H1 (cell line): ENCODE results near the gene HBM.

Source experiments
- BRCA1 ChIP-seq: IDR thresholded peaks from 2 replicates; pipeline ENCODE4 v1.6.1; 2012; ENCODE audit warnings: low read depth, low read length, improper control_type of control experiment
- CEBPB ChIP-seq: IDR thresholded peaks from 2 replicates; pipeline ENCODE4 v1.6.1; 2012; ENCODE audit warnings: low read depth, low read length
- CTCF ChIP-seq, 3 experiments: IDR thresholded peaks; 1 replicate in 2 of 3; 2 replicates in 1 of 3; pipeline versions ENCODE4 v1.5.1 to v1.6.1; 2011; ENCODE audit warnings: low read length in 3 of 3, mild to moderate bottlenecking in 3 of 3, inconsistent platforms in 2 of 3, low read depth in 1 of 3, moderate library complexity in 1 of 3; ENCODE audit not compliant: insufficient read depth in 1 of 3; ENCODE audit errors: control extremely low read depth in 1 of 3
- EP300 ChIP-seq, 2 experiments: IDR thresholded peaks; 1 replicate in 1 of 2; 2 replicates in 1 of 2; pipeline ENCODE4 v1.6.1; 2011 to 2012; ENCODE audit warnings: low read depth in 2 of 2, low read length in 2 of 2, mild to moderate bottlenecking in 2 of 2, borderline replicate concordance in 1 of 2, inconsistent platforms in 1 of 2, moderate library complexity in 1 of 2
- GABPA ChIP-seq: IDR thresholded peaks from 2 replicates; pipeline ENCODE4 v1.6.1; 2011; ENCODE audit warnings: mild to moderate bottlenecking, low read length, moderate library complexity, borderline replicate concordance; ENCODE audit not compliant: insufficient read depth
- MAX ChIP-seq: IDR thresholded peaks from 2 replicates; pipeline ENCODE4 v1.6.1; 2012; ENCODE audit warnings: inconsistent platforms
- POLR2AphosphoS5 ChIP-seq: IDR thresholded peaks from 2 replicates; pipeline ENCODE4 v1.6.1; 2011; ENCODE audit warnings: low read depth, low read length
- POU5F1 ChIP-seq: IDR thresholded peaks from 2 replicates; pipeline ENCODE4 v1.6.1; 2011; ENCODE audit warnings: low read depth, mild to moderate bottlenecking, low read length, moderate library complexity
- RAD21 ChIP-seq, 2 experiments: IDR thresholded peaks in 1 of 2; conservative IDR thresholded peaks in 1 of 2; 2 replicates each; pipeline ENCODE4 v1.6.1; 2011; ENCODE audit warnings: low read depth in 2 of 2, low read length in 2 of 2, improper control_type of control experiment in 1 of 2, inconsistent platforms in 1 of 2, mild to moderate bottlenecking in 1 of 2, moderate library complexity in 1 of 2
- SRF ChIP-seq: IDR thresholded peaks from 2 replicates; pipeline ENCODE4 v1.6.1; 2011; ENCODE audit warnings: mild to moderate bottlenecking, low read depth, low read length, moderate library complexity
- TAF1 ChIP-seq: IDR thresholded peaks from 2 replicates; pipeline ENCODE4 v1.6.1; 2011; ENCODE audit warnings: mild to moderate bottlenecking, low read depth, low read length
- ZNF274 ChIP-seq: IDR thresholded peaks from 2 replicates; pipeline ENCODE4 v1.7.0; 2012; ENCODE audit warnings: low read length, borderline replicate concordance; ENCODE audit errors: extremely low read depth
- TF ChIP-seq, protein P1 (sequence below): IDR thresholded peaks from 2 replicates; pipeline ENCODE4 v1.6.1; 2011; ENCODE audit warnings: low read depth, mild to moderate bottlenecking, low read length; ENCODE audit not compliant: insufficient read depth

- TF ChIP-seq MAX: no peak
- TF ChIP-seq CTCF (IDR thresholded peaks at IDR 0.05; ENCODE audit: control extremely low read depth in 1 of 3, insufficient read depth in 1 of 3, low read depth in 1 of 3, low read length in 3 of 3): no peak
- no peak for TF ChIP-seq CEBPB
- TF ChIP-seq, protein P1, sequence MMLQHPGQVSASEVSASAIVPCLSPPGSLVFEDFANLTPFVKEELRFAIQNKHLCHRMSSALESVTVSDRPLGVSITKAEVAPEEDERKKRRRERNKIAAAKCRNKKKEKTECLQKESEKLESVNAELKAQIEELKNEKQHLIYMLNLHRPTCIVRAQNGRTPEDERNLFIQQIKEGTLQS: no peak
- TF ChIP-seq GABPA: no peak
- no peak for TF ChIP-seq RAD21 (IDR thresholded peaks at IDR 0.05 in 1 of 2, conservative IDR thresholded peaks at IDR 0.05 in 1 of 2; ENCODE audit: low read depth in 2 of 2, low read length in 2 of 2)
- TF ChIP-seq POU5F1: no peak
- no peak for TF ChIP-seq BRCA1
- TF ChIP-seq TAF1: no peak
- TF ChIP-seq ZNF274: no peak
- TF ChIP-seq SRF: no peak
- TF ChIP-seq EP300 (IDR thresholded peaks at IDR 0.05; ENCODE audit: borderline replicate concordance in 1 of 2, low read depth in 2 of 2, low read length in 2 of 2): no peak
- TF ChIP-seq POLR2AphosphoS5: no peak
These were observed 49.8 kb upstream of the HBM start for GRCh38 chr16:116015-116414.
